Measurements from ENCODE around the gene LRRC37B.
"Not testable (repeated sequence)": the region's sequence is repeated elsewhere in the genome, so short reads cannot be mapped to it uniquely, and the experiment has no call there.

The LRRC37B gene

DNA sequence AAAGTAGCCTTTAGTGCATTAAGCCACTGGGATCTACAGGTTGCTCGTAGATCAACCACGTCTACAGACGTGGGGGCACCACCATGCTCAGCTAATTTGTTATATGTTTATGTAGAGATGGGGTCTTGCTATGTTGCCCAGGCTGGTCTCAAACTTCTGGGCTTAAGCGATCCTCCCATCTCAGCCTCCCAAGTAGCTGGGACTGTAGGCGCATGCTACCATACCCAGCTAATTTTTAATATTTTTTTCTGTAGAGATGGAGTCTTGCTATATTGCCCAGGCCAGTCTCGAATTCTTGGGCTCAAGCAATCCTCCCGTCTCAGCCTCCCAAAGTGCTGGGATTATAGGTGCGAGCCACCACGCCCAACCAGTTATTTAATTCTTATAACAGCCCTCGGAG is 49.3 kb downstream of the LRRC37B start:
- not testable (repeated sequence) for H3K27ac Mint-ChIP-seq; DNase-seq; H3K4me3 Mint-ChIP-seq; H3K27me3 Mint-ChIP-seq; ATAC-seq (replicated peaks); H3K36me3 Mint-ChIP-seq (ENCODE audit: insufficient read depth); H3K9me3 Mint-ChIP-seq; H3K4me1 Mint-ChIP-seq (ENCODE audit: low read depth in 2 of 2)

DNA sequence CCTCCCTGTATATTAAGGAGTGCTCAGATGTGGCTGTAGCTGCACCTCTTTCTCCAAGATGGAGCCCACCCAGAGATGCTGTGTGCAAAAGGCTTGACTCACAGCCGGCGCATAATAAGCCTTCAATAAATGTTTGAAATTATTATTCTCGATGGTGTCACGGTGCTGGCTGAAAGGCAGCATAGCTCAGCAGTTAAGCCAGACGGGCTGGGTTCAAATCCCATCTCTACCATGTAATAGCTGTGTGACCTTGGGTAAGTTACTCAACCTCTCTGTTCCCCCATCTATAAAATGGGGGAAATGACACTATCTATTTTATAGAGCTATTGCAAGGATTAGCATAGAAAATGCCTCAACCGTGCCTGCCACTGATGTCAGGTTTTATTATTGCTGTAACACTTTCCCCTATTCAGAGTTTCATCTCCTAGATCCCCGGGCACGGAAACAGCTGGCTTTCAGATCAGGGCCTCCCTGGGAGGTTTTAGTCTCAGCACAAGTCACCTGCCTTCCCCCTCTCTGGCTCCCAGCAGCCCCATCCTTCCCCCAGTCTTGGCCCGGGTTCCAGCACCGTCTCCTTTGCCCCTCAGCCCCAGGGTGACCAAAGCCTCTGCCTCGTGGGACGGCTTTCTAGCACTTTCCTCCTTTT is 50.4 kb downstream of the LRRC37B start:
- H3K36me3 Mint-ChIP-seq (ENCODE audit: insufficient read depth); H3K9me3 Mint-ChIP-seq; H3K4me1 Mint-ChIP-seq (ENCODE audit: low read depth in 2 of 2); H3K4me3 Mint-ChIP-seq; DNase-seq; H3K27me3 Mint-ChIP-seq; H3K27ac Mint-ChIP-seq; ATAC-seq (replicated peaks): not testable (repeated sequence)

DNA sequence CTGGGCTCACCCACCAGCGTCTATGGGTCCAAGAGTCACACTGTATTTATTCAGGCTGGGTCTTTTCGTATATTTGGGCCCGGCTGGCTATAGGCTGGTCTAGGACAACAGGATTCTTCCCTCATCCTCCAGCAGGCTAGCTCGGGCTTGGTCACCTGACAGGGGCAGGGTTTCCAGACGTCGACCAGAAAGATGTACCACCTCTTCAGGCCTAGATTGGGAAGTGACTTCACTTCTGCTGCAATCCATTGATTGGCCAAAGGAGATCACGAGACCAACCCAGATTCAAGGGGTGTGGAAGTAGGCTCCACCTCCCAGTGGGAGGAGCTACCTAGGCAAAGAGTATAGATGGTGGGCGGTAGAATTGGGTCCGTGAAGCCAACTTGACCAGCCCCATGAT is 53.5 kb downstream of the LRRC37B start:
- peak; percentile 66 for ATAC-seq (replicated peaks)
- H3K27me3 Mint-ChIP-seq; H3K9me3 Mint-ChIP-seq; H3K27ac Mint-ChIP-seq; H3K36me3 Mint-ChIP-seq (ENCODE audit: insufficient read depth); H3K4me1 Mint-ChIP-seq (ENCODE audit: low read depth in 2 of 2); H3K4me3 Mint-ChIP-seq; DNase-seq: not testable (repeated sequence)

DNA sequence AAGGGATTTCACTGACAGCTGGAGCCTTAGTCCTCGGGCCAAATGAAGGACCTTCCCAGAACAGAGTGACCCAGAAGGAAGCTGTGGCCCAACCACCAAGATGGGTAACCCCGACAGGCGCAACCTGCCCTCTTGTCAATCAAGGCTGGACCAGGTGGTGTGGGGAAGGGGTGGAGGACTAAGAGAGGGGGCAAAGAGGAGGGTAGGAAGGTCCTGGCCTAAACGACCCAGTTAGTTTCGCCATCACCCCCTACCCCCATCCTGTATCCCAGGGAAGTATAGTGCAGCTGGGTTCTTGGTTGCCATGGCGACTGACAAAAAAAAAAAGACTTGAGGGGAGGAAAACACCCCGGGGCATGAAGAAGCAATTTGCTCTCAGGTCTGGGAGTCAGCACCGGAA is 54.7 kb downstream of the LRRC37B start:
- not testable (repeated sequence) for H3K36me3 Mint-ChIP-seq (ENCODE audit: insufficient read depth); H3K4me1 Mint-ChIP-seq (ENCODE audit: low read depth in 2 of 2); ATAC-seq (replicated peaks); H3K27ac Mint-ChIP-seq; H3K4me3 Mint-ChIP-seq; H3K27me3 Mint-ChIP-seq; DNase-seq; H3K9me3 Mint-ChIP-seq

DNA sequence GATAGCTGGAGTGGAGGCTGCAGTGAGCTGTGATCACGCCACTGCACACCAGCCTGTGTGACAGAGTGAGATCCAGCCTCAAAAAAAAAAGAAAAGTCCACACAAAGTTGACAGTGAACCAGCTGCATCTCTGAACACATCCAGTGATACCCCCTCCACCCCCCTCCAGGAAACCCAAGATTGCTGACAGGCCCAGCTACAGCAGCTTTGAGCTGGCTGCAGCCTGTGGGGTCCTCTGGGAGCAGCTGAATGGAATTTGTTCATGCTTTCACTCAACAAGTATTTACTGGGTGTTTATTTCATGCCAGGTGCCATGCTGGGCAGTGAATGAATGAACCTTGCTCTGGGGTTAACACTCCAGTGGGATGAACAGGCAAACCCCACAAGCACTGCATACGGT is 56.9 kb downstream of the LRRC37B start:
- H3K9me3 Mint-ChIP-seq; ATAC-seq (replicated peaks); H3K27me3 Mint-ChIP-seq; H3K27ac Mint-ChIP-seq; H3K36me3 Mint-ChIP-seq (ENCODE audit: insufficient read depth); H3K4me3 Mint-ChIP-seq; H3K4me1 Mint-ChIP-seq (ENCODE audit: low read depth in 2 of 2); DNase-seq: not testable (repeated sequence)

DNA sequence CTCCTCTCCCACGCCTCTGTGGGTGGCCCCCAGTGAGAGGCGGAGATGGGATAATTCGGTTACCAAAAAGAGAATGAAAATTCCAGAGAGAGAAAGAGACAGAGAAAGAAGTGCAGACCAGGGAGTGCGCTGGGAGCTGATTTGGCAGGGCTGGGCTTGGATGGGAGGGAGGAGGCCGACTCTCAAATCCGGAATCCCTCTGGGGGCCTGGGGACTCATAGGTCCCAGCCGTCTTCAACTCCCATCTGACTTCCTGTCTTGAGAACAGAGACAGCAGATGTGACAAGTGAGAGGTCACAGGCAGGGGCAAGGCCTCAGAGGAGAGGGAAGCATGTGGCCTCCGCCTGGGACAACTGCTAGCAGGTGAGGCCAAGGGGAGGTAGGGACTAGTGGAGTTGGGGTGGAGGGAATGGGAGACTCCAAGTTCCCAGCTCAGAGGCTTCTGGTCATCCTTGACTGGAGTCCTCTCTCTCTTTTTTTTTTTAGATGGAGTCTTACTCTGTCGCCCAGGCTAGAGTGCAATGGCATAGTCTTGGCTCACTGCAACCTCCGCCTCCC is 59.0 kb downstream of the LRRC37B start:
- not testable (repeated sequence) for H3K4me1 Mint-ChIP-seq (ENCODE audit: low read depth in 2 of 2); H3K27me3 Mint-ChIP-seq; DNase-seq; ATAC-seq (replicated peaks); H3K4me3 Mint-ChIP-seq; H3K9me3 Mint-ChIP-seq; H3K36me3 Mint-ChIP-seq (ENCODE audit: insufficient read depth); H3K27ac Mint-ChIP-seq

DNA sequence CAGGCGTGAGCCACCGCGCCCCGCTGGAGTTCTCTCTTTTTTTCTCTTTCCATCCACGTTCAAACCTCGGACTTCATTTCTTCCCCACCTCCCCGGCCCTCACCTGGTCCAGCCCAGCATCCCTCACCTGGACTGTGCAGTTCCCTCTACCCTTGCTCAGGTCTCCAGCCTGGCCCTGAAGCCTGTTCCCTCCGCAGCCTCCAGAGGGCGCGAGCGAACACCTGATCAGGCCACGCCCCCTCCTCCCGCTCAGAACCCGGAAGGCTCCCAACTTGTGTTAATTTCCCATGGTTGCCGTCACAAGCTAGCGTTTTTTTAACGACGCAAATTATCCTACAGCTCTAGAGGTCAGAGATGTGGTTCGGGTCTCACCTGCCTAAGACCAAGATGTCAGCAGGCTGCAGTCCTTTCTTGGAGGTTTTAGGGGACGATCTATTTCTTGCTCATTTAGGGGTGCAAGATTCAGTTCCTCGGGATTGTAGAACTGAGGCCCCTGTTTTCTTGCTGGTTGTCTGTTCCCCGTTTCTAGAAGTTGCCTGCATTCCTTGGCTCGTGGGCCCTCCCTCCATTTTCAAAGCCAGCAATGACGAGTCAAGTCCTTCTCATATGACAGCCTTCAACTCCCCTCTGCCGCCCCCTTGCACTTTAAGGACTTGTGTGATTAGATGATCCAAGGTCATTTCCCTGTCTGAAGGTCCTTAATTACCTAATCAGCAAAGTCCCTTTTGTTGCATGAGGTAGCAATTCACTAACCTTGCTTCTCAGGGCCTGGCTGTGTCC is 59.9 kb downstream of the LRRC37B start:
- peak overlapping the region; percentile 25 to 63 for H3K4me3 Mint-ChIP-seq
- ATAC-seq (replicated peaks) = peak; percentile 97
- H3K4me1 Mint-ChIP-seq (ENCODE audit: low read depth in 2 of 2); H3K36me3 Mint-ChIP-seq (ENCODE audit: insufficient read depth); H3K9me3 Mint-ChIP-seq; H3K27me3 Mint-ChIP-seq: not testable (repeated sequence)
- DNase-seq = peak; percentile 37 to 73 (median 47)
- peak overlapping the region; percentile 58 to 79 for H3K27ac Mint-ChIP-seq

DNA sequence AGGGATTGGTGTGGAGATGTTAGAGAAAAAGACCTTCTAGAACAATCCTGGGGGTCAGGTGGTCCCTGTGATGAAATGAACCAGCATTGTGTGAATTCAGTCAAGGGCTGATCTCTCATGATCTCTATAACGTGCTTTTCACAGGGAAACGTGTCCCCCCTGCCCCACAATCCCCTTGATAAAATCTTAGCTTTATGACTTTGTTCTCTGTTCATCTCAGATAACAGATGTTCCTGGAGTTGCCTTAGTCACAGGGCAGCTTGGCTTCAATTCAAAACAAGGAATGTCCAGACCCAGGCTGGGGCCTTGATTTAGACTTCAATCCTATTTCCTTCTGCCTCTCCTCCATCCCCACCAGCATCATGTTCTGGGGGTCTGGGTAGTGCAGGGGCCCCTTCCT is 61.9 kb downstream of the LRRC37B start:
- not testable (repeated sequence) for DNase-seq; ATAC-seq (replicated peaks); H3K4me1 Mint-ChIP-seq (ENCODE audit: low read depth in 2 of 2); H3K27ac Mint-ChIP-seq; H3K9me3 Mint-ChIP-seq; H3K4me3 Mint-ChIP-seq; H3K27me3 Mint-ChIP-seq; H3K36me3 Mint-ChIP-seq (ENCODE audit: insufficient read depth)

DNA sequence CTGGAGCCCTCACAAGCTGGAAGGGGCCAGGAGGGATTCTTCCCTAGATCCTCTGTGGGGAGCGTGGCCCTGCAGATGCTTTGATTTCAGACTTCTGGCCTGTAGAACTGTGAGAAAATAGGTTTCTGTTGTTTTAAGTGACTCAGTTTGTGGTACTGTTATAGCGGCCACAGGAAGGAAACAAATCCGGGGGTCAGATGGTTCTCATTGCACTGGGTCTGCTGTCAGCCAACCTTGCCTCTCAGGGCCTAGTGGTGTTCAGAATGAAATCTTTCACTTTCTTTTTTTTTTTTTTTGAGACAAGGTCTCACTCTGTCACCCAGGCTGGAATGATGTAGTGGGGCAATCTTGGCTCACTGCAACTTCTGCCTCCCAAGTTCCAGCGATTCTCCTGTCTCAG is 64.8 kb downstream of the LRRC37B start:
- H3K9me3 Mint-ChIP-seq; H3K36me3 Mint-ChIP-seq (ENCODE audit: insufficient read depth); H3K4me1 Mint-ChIP-seq (ENCODE audit: low read depth in 2 of 2); H3K4me3 Mint-ChIP-seq; H3K27me3 Mint-ChIP-seq: not testable (repeated sequence)
- ATAC-seq (replicated peaks) (peak; percentile 96), DNase-seq (peak in 1 of 3 experiments; percentile 15)
- peak overlapping the region in 1 of 2 donors; percentile 54 for H3K27ac Mint-ChIP-seq

DNA sequence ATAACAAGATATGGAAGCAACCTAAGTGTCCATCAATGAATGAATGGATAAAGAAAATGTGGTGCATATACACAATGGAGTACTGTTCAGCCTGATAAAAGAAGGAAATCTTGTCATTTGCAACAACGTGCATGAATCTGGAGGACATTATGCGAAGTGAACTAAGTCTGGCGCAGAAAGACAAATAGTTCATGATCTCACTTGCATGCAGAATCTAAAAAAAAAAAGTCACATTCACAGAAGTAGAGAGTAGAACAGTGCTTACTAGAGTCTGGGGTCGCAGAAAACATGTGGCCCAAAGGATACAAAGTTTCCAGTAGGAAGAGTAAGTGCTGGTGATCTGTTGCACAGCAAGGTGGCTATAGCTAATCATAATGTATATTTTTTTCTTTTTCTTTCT is 65.9 kb downstream of the LRRC37B start:
- not testable (repeated sequence) for H3K9me3 Mint-ChIP-seq; H3K27me3 Mint-ChIP-seq; H3K36me3 Mint-ChIP-seq (ENCODE audit: insufficient read depth); H3K4me1 Mint-ChIP-seq (ENCODE audit: low read depth in 2 of 2); DNase-seq; ATAC-seq (replicated peaks); H3K4me3 Mint-ChIP-seq
- H3K27ac Mint-ChIP-seq = peak overlapping the region in 1 of 2 donors; percentile 17

DNA sequence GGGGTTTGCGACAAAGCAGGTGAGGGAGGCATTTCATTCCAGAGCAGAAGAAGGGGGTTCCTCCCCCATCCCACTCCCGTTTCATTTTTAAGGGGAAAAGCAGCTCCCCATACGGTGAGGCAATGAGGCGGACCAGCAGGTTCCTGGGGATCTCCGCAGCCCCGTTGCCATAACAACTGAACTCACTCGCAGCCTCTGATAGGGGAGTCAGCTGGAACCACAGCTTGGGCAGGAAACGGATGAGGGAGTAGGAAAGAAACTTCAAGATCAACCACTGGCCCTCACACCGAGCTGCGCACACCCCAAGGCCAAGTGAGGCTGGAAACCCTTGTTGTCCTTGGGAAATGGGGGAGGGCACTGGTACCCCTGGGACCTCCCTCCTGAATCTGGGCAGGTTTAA is 72.6 kb downstream of the LRRC37B start:
- peak; percentile 98 for ATAC-seq (replicated peaks)
- DNase-seq = peak; percentile 52 to 60 (median 53)
- not testable (repeated sequence) for H3K9me3 Mint-ChIP-seq; H3K36me3 Mint-ChIP-seq (ENCODE audit: insufficient read depth); H3K4me1 Mint-ChIP-seq (ENCODE audit: low read depth in 2 of 2); H3K27me3 Mint-ChIP-seq
- H3K27ac Mint-ChIP-seq = peak overlapping the region; percentile 85 to 90
- H3K4me3 Mint-ChIP-seq = peak overlapping the region; percentile 60 to 64

DNA sequence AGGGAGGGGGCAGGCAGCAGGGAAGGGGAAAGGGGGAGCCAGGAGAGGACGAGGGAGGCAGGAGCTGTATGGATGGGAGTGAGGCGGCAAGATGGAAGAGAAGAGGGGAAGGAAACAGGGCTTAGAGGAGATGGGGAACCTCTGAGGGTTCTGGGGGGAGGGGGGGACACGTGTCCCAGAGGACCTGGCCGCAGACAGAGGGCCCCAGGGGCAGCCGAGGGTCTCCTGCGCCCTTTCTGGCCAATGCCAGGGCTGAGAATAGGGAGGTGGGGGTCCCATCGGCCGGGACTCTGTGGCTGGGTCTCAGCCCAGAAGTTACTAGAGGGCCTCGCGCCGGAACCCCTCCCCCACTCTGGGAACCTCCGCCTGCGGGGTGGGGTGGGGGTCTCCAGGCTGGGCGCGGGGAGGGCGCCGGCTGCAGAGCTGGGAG is 76.4 kb downstream of the LRRC37B start:
- H3K4me1 Mint-ChIP-seq (ENCODE audit: low read depth in 2 of 2); H3K27me3 Mint-ChIP-seq; ATAC-seq (replicated peaks); DNase-seq; H3K9me3 Mint-ChIP-seq; H3K27ac Mint-ChIP-seq: not testable (repeated sequence)
- Mint-ChIP-seq H3K36me3 (ENCODE audit: insufficient read depth) (peaks cover 11% of the 10 kb centered on the region), H3K4me3 (peak overlapping the region; percentile 8 to 46)

DNA sequence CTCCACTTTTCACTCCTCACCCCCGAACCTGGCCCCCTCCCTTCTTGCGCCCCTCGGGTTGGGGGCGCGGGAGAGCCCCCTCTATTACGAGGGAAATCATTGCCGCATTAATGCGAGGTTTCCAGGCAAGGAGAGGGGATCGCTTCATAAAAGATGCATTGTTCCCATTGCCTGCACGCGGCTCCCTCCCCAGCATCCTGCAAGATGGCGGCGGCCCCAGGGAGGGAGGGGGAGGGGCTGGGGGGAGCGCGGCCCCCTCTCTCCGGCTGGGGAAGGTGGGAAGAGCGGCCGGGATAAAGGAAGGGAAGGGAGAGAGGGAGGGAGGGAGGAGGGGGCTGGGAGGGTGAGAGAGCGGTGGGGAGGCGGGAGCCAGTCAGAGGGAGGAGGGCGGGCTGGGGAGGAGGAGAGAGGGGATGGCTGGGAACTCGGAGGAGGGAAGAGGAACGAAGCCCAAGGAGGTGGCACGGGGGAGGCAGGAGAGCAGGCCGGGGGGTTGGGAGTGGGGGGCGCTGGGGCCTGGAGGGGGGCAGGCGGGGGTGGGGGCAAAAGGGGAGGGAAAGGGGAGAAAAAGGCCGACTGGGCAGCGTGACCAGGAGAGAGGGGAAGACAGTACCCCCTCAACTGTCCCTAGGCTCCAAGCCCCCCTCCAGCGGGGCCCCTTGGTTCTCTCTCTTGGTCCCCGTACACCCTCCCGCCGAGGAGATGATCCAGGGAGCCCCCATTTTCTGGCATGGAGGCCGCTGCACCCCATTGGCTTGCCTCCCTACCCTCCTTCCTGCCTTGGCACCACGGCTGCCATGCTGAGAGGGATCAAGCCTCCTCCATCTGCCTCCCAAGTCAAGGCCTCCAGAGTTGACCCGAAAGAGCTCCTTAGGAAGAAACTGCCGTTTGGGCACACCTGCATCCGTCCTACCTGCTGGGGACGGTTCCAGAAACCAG is 77.1 kb downstream of the LRRC37B start:
- H3K4me1 Mint-ChIP-seq (ENCODE audit: low read depth in 2 of 2); H3K9me3 Mint-ChIP-seq; DNase-seq; H3K27ac Mint-ChIP-seq; H3K27me3 Mint-ChIP-seq: not testable (repeated sequence)
- peaks cover 11% of the 10 kb centered on the region for H3K36me3 Mint-ChIP-seq (ENCODE audit: insufficient read depth)
- H3K4me3 Mint-ChIP-seq = peak overlapping the region; percentile 8 to 47
- ATAC-seq (replicated peaks) = peak; percentile 16
